ENCODE data around the gene YIPF3.
"Not testable (repeated sequence)": the region's sequence is repeated elsewhere in the genome, so short reads cannot be mapped to it uniquely, and the experiment has no call there.

Gene YIPF3

DNA sequence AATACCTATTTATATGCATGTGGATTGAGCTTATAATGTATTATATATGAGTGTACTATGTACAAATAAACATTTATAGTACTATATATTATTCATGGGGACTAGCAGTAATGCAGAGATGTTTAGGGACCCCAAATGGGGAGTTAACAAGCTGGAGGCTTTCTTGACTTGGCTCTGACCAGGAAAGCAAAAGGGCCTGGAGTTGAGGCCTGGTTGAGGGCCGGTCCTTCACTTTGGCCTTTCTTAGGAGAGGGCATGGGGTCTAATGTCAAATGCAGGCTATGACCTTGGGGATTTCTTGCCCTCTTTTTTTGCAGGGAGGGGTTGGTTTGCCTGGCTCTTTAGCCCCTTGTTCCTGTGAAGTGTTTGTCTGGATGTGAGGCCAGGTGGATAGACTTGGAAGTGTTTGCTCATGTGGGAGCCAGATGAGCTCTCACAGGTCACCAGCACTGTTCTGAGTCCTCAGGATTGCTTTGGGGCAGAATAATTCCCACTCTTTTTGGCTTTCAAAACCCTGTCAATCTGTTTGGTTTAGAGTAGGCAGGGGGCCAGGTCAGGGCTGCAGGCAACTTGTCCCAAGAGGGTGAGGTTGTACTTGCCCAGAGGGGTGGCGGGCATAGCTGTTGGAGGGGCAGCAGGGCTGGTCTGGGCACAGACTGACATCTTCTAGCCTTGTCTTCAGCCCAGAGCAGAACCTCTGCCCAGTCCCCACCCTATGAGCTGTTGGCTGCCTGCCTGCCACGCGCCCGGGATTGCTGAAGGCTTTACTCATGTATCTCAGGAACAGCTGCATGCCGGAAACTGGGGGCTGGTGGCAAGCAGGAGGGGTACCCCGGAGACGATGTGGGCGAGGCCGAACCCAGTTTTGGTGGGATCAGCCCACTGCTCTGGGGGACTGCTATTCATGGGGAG, 24.7 kb downstream of the YIPF3 start:
- DNase-seq, result no peak

GRCh38 chr6:43490523-43490939, 26.2 kb downstream of the YIPF3 start:
- no peak for DNase-seq

- DNase-seq, result no peak
Measured at GRCh38 chr6:43489277-43490072, 27.3 kb downstream of the YIPF3 start.

- no peak for DNase-seq
Measured at GRCh38 chr6:43488667-43489276, 28.0 kb downstream of the YIPF3 start.

GRCh38 chr6:43481591-43482236, 35.0 kb downstream of the YIPF3 start:
- no peak for DNase-seq

GRCh38 chr6:43481075-43481474, 35.7 kb downstream of the YIPF3 start:
- no peak for DNase-seq

DNA sequence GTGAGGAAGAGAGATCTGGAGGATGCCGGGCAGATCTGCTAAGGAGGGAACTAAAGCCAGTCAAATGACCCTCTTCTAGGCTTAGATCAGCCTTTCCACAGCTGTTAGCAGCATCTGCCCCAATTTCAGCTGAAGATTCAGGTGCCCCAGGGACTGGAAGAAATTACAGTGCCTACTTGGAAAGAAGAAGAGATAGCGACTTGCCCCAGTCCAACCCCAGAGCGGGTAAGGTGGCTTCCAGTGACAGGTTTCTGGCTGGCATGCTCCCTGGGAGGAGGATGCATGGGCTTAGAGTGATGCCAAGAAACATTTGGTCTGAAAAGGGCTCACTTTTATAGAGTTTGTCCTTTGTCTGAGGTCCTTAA, 38.7 kb downstream of the YIPF3 start:
- DNase-seq, result no peak

DNA sequence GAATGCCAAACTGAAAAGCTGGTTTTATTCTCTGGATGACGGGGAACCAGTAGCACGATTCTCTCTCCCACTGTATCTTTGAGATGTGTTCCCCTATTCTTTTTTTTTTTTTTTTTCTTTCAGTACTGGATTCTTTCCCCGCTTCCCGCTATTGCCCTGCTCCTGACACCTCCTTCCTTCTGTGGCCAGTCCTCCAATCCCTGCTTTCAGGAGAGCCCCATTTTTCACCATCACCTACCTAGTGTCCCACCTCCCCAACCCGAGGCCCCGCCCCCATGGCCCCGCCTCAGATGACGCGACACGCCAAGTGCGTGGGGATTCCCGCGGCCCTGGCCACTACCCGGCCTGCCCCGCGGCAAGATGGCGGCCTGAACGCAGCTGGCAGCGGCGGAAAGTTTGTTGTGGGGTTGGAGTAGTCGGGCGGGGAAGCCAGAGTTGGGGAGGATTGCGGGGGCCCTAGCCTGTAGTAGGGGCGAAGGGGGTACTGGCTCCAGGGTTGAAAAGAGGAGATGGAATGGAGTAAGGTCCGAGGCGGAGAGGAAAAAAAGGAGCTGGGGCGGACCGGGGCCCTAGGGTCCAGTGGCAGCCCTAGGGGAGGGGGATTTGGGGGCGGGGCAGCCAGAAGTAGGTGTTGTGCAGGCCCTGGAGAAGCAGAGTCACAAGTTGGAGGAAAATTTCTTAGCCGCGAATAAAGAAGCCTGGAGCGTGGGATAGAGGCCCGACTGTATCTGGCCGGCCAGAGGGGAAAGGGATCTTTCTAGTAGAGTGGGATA, 39.3 kb downstream of the YIPF3 start, which contains the start of gene TJAP1:
TJAP1 (plus strand) TSS at position 336 of the 773 bp plus-strand sequence. CDS start 21,432 bp downstream, outside the sequence.
- peak; percentile 78 for DNase-seq

DNA sequence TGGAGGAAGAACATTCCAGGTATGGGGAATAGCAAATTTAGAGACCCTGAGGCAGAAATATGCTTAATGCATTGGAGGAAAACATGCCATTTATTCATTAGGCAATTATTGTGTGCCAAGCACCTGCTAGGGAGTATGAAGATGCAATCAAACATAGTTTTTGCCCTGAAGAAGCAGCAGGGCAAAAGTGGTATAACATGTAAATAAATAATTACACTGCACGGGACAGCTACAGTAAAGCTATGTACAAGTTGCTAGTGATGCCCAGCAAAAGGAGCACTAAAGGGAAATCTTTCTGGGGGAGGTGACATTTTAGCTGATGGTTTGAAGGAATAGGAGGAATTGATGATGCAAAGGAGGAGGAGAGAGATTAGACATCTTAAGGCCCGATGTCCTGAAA, 40.0 kb downstream of the YIPF3 start:
- DNase-seq, result no peak

GRCh38 chr6:43475516-43475915, 41.2 kb downstream of the YIPF3 start:
- no peak for DNase-seq

GRCh38 chr6:43472515-43472914, 44.2 kb downstream of the YIPF3 start:
- DNase-seq, result no peak

DNA sequence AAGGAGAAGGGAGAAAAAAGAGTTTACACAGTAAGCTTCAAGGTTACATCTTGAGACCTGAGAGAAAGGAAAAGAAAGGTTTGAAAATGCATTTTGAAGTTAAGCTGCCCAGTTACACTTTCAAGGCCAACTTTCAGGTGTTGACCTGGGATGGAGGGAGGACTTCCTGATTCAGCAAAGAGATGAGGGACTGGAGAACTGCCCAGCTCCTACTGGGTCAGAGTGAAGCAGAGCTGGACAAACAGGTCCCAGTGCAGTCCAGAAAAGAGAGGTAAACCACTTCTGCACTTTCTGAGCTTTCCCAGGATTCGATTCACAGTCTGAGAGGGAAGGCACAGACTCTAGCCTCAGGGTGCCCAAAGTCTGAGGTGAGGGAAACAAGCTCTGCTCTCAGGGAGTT, 45.3 kb downstream of the YIPF3 start:
- no peak for DNase-seq

- no peak for DNase-seq
Measured at GRCh38 chr6:43469947-43470346, 46.8 kb downstream of the YIPF3 start.

- DNase-seq, result no peak
Measured at GRCh38 chr6:43468748-43469681, 47.7 kb downstream of the YIPF3 start.

DNA sequence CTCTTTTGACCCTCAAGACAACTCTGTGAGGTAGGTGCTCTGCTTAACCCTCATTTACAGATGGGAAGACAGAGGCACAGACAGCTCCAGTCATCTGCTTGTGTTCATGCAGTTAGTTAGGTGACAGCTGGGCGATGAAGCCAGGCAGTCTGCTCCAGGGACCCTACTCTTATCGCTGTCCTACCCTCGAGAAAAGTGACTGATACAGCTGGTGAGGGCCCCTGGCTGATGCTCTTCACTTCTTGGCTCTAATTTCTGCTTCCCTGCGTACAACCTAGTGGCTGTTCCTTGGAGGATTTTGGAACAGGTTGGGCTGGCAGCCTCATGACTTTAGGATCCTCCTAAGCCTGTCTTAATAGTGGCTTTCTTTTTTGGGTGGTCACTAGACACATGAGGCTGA, 48.5 kb downstream of the YIPF3 start:
- DNase-seq, result no peak

DNA sequence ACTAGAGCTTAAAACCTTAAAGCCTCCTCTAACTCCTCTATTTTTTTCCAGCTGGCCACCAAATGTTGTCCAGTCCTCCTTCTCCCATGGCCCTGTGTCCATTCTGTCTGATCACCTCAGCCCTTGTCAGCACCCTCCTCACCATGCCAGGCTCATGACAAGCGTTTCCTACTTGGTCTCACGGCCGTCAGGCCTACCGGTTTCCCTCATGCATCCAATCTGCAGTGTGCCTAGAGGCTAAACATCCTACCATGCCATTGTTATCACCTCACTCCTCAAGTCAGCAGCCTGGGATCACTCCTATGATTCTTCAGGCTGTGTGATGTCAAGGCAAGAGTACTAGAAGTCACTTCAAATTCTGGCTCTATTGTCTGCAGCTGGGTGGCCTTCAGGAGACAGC, 49.0 kb downstream of the YIPF3 start:
- DNase-seq, result no peak

DNA sequence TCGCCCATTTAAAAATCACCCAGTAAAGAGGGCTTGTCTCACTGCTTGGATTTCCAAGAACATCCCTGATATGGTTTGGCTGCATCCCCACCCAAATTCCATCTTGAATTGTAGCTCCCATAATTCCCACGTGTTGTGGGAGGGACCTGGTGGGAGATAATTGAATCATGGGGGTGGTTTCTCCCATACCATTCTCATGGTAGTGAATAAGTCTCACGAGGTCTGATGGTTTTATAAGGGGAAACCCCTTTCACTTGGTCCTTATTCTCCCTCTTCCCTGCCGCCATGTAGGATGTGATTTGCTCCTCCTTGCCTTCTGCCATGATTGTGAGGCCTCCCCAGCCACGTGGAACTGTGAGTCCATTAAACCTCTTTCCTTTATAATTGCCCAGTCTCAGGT, 49.5 kb downstream of the YIPF3 start:
- not testable (repeated sequence) for DNase-seq

- DNase-seq, result no peak
Measured at GRCh38 chr6:43465948-43466347, 50.8 kb downstream of the YIPF3 start.

GRCh38 chr6:43464337-43464736, 52.4 kb downstream of the YIPF3 start:
- no peak for DNase-seq

DNA sequence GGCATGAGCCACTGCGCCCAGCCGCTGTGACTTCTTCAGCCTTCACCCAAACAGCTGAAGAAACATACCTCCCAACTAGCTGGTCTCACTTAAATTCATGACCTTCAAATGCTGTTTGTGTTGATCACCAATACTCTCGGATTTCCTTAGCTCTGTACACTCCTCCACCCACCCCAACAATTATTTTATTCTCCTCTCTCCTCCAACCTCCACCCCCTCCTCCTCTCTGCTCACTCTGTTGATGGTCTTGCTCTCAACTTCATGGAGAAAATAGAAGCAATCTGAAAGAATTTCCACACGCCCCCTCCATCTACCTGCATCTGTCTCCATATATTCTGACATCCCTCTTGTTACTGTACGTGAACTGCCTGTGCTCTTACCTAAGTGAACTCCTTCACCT, 54.8 kb downstream of the YIPF3 start:
- no peak for DNase-seq

Data from kidney glomerular epithelial cell (primary cell).